DOHH2 (cell line): Measurements from ENCODE around the gene CLK2.

Experiments
- H3F3A ChIP-seq: fragments of 200-600 bp; sonication (generic), shearing (Covaris generic); 2 replicates; pipeline ENCODE4 v1.6.0; 2016; ENCODE audit warnings: antibody characterized with exemption, mild to moderate bottlenecking; ENCODE audit not compliant: control insufficient read depth, insufficient read depth
- H3K27ac ChIP-seq: fragments of 200-600 bp; sonication (generic); 2 replicates; pipeline ENCODE4 v1.5.1; 2014; ENCODE audit warnings: low read depth, mild to moderate bottlenecking, low read length, moderate library complexity
- H3K27me3 ChIP-seq: fragments of 200-600 bp; sonication (generic); 2 replicates; pipeline ENCODE4 v1.6.1; 2014; ENCODE audit warnings: mild to moderate bottlenecking, low read length, mixed read lengths; ENCODE audit not compliant: control insufficient read depth
- H3K36me3 ChIP-seq: fragments of 200-600 bp; sonication (generic); 2 replicates; pipeline ENCODE4 v1.6.1; 2014; ENCODE audit warnings: mild to moderate bottlenecking, low read length, moderate library complexity, mixed read lengths; ENCODE audit not compliant: control insufficient read depth
- H3K4me1 ChIP-seq: fragments of 200-600 bp; sonication (generic); 2 replicates; pipeline ENCODE4 v1.6.1; 2014; ENCODE audit warnings: mild to moderate bottlenecking, low read length, mixed read lengths; ENCODE audit not compliant: control insufficient read depth
- H3K4me2 ChIP-seq: fragments of 200-600 bp; sonication (generic); 2 replicates; pipeline ENCODE4 v1.6.0; 2014; ENCODE audit warnings: mild to moderate bottlenecking, low read length, moderate library complexity
- H3K4me3 ChIP-seq: fragments of 200-600 bp; sonication (generic); 2 replicates; pipeline ENCODE4 v1.5.1; 2014; ENCODE audit warnings: mild to moderate bottlenecking, low read length, mixed read lengths
- H3K79me2 ChIP-seq: fragments of 200-600 bp; sonication (generic); 2 replicates; pipeline ENCODE4 v1.6.1; 2014; ENCODE audit warnings: mild to moderate bottlenecking, low read length, mixed read lengths; ENCODE audit not compliant: control insufficient read depth
- H3K9me2 ChIP-seq: fragments of 200-600 bp; sonication (generic); replicated peaks from 2 replicates; pipeline ENCODE4 v1.6.1; 2014; ENCODE audit warnings: mild to moderate bottlenecking, low read length, mixed read lengths; ENCODE audit not compliant: control insufficient read depth
- H3K9me3 ChIP-seq: fragments of 200-600 bp; sonication (generic); 2 replicates; pipeline ENCODE4 v1.6.1; 2014; ENCODE audit warnings: antibody characterized with exemption, low read length, mixed read lengths; ENCODE audit not compliant: control insufficient read depth, insufficient read depth
- H4K20me1 ChIP-seq: fragments of 200-600 bp; sonication (generic); 2 replicates; pipeline ENCODE4 v1.6.0; 2014; ENCODE audit warnings: low read depth, mild to moderate bottlenecking, antibody characterized with exemption, low read length, moderate library complexity; ENCODE audit not compliant: control insufficient read depth, insufficient read depth
- EZH2phosphoT487 ChIP-seq: fragments of 200-600 bp; sonication (generic); IDR thresholded peaks from 2 replicates; pipeline ENCODE4 v1.6.1; 2017; ENCODE audit warnings: borderline replicate concordance, mild to moderate bottlenecking, antibody characterized with exemption, low read length, moderate library complexity, mixed read lengths
- TF ChIP-seq, protein P1 (sequence below): fragments of 200-600 bp; sonication (generic); IDR thresholded peaks from one replicate; pipeline ENCODE4 v1.5.1; 2014; ENCODE audit warnings: antibody characterized with exemption, mild to moderate bottlenecking, low read depth, low read length; ENCODE audit not compliant: poor library complexity, severe bottlenecking

The CLK2 gene

DNA sequence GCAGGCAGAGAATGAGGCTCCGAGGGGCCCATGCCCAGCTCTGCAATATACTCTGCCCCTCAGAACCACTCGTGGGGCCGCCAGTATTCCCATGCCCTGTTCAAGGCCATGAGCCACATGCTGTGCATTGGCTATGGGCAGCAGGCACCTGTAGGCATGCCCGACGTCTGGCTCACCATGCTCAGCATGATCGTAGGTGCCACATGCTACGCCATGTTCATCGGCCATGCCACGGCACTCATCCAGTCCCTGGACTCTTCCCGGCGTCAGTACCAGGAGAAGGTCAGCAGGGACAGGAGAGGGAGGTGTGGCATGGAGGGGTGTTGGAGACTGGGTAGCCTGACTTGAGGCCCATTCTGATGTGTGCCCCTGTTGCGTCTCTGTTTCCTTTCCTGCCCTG lies 11.2 kb upstream of the CLK2 start:
- no peaks in the 10 kb centered on the region for H3K27me3 ChIP-seq
- no peaks in the 10 kb centered on the region for H3K9me2 ChIP-seq
- H3K36me3 ChIP-seq = peaks cover 38% of the 10 kb centered on the region
- H3K4me1 ChIP-seq = peaks cover under 1% of the 10 kb centered on the region
- no peak overlapping the region for H3K27ac ChIP-seq
- H3F3A ChIP-seq = no peaks in the 10 kb centered on the region
- TF ChIP-seq, protein P1, sequence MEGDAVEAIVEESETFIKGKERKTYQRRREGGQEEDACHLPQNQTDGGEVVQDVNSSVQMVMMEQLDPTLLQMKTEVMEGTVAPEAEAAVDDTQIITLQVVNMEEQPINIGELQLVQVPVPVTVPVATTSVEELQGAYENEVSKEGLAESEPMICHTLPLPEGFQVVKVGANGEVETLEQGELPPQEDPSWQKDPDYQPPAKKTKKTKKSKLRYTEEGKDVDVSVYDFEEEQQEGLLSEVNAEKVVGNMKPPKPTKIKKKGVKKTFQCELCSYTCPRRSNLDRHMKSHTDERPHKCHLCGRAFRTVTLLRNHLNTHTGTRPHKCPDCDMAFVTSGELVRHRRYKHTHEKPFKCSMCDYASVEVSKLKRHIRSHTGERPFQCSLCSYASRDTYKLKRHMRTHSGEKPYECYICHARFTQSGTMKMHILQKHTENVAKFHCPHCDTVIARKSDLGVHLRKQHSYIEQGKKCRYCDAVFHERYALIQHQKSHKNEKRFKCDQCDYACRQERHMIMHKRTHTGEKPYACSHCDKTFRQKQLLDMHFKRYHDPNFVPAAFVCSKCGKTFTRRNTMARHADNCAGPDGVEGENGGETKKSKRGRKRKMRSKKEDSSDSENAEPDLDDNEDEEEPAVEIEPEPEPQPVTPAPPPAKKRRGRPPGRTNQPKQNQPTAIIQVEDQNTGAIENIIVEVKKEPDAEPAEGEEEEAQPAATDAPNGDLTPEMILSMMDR = no peak
- no peak for TF ChIP-seq EZH2phosphoT487
- peaks cover under 1% of the 10 kb centered on the region for H3K79me2 ChIP-seq
- H4K20me1 ChIP-seq = no peaks in the 10 kb centered on the region
- H3K9me3 ChIP-seq = no peaks in the 10 kb centered on the region
- no peak overlapping the region for H3K4me3 ChIP-seq
- H3K4me2 ChIP-seq = no peak overlapping the region

DNA sequence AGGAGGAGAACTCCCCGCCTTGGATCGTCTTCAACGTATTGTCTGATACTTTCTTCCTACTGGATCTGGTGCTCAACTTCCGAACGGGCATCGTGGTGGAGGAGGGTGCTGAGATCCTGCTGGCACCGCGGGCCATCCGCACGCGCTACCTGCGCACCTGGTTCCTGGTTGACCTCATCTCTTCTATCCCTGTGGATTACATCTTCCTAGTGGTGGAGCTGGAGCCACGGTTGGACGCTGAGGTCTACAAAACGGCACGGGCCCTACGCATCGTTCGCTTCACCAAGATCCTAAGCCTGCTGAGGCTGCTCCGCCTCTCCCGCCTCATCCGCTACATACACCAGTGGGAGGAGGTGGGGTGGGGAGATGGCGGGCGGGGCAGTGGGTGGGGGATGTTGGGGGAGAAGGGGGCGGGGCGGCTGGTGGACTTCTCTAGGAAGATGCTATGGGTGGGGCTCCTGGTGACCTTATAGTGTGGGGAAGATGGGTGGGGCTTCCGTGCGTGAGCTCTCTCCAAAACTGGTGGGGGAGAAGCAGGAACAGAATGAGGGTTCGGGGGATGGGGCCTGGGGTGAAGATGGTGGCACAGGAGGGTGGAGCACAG lies 9.3 kb upstream of the CLK2 start:
- Histone ChIP-seq H3K4me1 (peaks cover 16% of the 10 kb centered on the region), H3K9me2 (no peaks in the 10 kb centered on the region), H3K79me2 (peaks cover 15% of the 10 kb centered on the region), H3K36me3 (peaks cover 37% of the 10 kb centered on the region), H3K9me3 (no peaks in the 10 kb centered on the region), H3K4me3 (no peak overlapping the region), H3K27ac (no peak overlapping the region), H3K4me2 (no peak overlapping the region), H4K20me1 (no peaks in the 10 kb centered on the region), H3F3A (peaks cover 9% of the 10 kb centered on the region; the same call in 1 of the 2 replicates), H3K27me3 (no peaks in the 10 kb centered on the region)
- no peak for TF ChIP-seq EZH2phosphoT487
- TF ChIP-seq, protein P1 = no peak

DNA sequence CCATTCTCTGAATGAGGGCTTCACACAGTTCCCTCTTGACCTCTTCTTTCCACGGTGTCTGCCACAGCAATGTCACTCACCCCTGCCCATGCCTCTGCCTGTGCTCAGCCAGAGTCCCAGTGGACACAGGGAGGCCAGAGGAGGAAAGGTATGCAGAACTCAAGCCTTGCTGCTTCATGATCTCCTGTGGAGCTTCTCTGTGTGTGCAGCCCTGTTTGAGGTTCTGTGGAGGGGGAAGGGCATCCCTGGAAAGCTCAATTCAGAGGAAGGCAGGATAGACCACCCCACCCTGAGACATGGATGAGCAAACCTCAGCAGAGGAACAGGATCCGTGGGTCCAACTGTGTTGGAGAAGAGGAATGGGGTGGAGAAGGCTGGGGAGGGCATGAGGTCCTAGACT lies 6.0 kb upstream of the CLK2 start:
- H3K9me2 ChIP-seq = no peaks in the 10 kb centered on the region
- no peak for TF ChIP-seq EZH2phosphoT487
- TF ChIP-seq, protein P1 = no peak
- H3K4me2 ChIP-seq = peak overlapping the region; percentile 97
- H3K27me3 ChIP-seq = no peaks in the 10 kb centered on the region
- H3F3A ChIP-seq = peaks cover 15% of the 10 kb centered on the region
- no peaks in the 10 kb centered on the region for H4K20me1 ChIP-seq
- peaks cover 31% of the 10 kb centered on the region for H3K4me1 ChIP-seq
- H3K79me2 ChIP-seq = peaks cover 17% of the 10 kb centered on the region
- H3K9me3 ChIP-seq = no peaks in the 10 kb centered on the region
- peaks cover 25% of the 10 kb centered on the region for H3K36me3 ChIP-seq
- peak overlapping the region; percentile 96; the same call in 1 of the 2 replicates for H3K4me3 ChIP-seq
- no peak overlapping the region for H3K27ac ChIP-seq
